Measurements from ENCODE around the gene DHRS13.
A peak's percentile ranks its signal among the peaks of the same experiment; 100 is the strongest.

DHRS13 gene

GRCh38 chr17:28912281-28912937 is 9.5 kb upstream of the DHRS13 start:
- DNase-seq (ENCODE audit: low read depth) = no peak
- peak; percentile 25 for TF ChIP-seq CTCF (conservative IDR thresholded peaks at IDR 0.05; ENCODE audit: low read length)
- H3K4me3 ChIP-seq (ENCODE audit: low read length) = no peak overlapping the region

- TF ChIP-seq CTCF (conservative IDR thresholded peaks at IDR 0.05; ENCODE audit: low read length) = no peak
- no peak for DNase-seq (ENCODE audit: low read depth)
- no peak overlapping the region for H3K4me3 ChIP-seq (ENCODE audit: low read length)
These were observed 8.6 kb upstream of the DHRS13 start for GRCh38 chr17:28911411-28912045.

DNA sequence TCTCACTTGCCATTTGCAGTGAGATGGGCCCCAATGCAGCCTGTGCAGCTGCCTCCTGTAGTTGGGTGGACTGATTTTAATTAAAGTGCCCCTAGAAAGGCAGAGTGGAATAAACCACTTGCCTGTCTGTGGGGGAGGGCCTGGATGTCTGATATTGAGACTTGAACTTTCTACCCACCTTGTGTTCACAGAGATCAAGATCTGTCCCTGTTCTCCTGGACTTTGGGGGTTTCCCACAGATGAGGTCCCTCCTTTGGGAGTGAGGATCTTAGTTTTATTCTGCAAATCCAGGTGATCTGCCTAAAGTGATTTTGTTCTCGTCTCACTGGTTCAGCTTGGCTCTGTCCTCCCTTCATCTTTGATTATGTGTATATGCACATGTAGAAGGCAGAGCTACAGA is 7.7 kb upstream of the DHRS13 start:
- TF ChIP-seq CTCF (conservative IDR thresholded peaks at IDR 0.05; ENCODE audit: low read length) = no peak
- no peak overlapping the region for H3K4me3 ChIP-seq (ENCODE audit: low read length)
- DNase-seq (ENCODE audit: low read depth) = no peak

DNA sequence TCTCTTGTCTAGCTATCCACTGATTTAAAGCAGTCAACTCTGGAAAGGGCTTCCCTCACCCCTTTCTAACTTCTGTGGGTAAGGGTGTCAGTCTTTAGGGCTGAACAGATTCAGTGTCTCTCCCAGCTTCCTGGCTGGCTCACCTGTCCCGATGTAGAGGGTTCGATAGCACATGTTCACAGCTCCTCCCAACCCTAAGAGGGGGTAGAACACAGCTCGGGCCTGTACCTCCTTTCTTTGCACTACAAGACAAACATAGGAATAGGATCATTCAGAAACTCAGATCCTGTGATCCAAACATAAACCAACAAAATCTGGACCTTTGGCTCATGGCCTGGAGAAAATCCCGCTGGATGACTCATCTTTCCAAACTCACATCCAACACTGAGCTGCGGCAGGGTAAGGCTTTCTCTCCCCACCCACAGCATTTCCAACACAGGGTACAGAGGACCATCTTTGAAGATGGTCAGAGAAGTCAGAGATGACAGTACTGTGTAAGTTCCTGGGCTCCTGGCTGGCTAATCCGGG is 5.8 kb upstream of the DHRS13 start:
- H3K4me3 ChIP-seq (ENCODE audit: low read length) = no peak overlapping the region
- no peak for TF ChIP-seq CTCF (conservative IDR thresholded peaks at IDR 0.05; ENCODE audit: low read length)
- DNase-seq (ENCODE audit: low read depth) = peak; percentile 68

- no peak overlapping the region for H3K4me3 ChIP-seq (ENCODE audit: low read length)
- TF ChIP-seq CTCF (conservative IDR thresholded peaks at IDR 0.05; ENCODE audit: low read length) = no peak
- DNase-seq (ENCODE audit: low read depth) = peak; percentile 35
These were observed 5.0 kb upstream of the DHRS13 start for GRCh38 chr17:28907709-28908475.

DNA sequence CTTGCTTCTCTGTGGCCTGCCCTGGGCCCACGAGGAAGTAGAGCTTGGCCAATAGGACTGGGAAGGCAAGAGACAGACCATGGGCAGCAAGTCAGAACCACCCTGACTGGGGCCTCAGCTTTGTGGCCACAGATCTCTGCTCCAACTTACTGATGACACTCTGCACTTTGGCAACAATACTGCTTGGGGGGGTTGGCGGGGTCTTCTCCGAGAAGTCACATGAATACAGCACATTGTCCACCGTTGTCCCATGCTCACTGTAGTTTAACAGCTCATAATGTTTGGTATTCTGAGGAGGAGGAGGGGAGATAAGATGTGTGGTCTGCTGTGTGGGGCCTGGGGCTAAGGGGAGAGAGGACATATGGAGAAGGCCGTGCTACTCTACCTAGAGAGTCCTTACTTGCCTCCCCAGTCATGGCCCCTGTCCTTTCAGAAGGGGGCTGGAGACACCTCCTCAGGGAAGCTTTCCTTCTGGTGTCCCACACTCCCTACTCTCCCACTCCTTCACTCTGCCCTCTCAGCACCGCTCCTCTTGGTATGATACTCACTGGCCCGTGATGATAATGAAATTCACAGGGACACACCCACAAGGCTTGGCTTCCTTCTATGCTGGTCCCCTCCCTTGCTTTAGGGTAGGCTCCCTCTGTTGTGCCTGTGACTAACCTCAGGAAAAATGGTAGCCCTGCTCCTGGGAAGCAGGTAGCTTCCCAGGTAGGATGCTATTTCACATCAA is 4.0 kb upstream of the DHRS13 start:
- no peak overlapping the region for H3K4me3 ChIP-seq (ENCODE audit: low read length)
- no peak for DNase-seq (ENCODE audit: low read depth)
- no peak for TF ChIP-seq CTCF (conservative IDR thresholded peaks at IDR 0.05; ENCODE audit: low read length)
